Activated naive CD4-positive, alpha-beta T cell treated with anti-CD3 and anti-CD28 coated beads, Interleukin-2, amount 50 U/mL, for 72 hours (primary cell): ENCODE measurements around the gene SERP2. TPM values are rescaled to one million over a fixed set of nuclear protein-coding genes. Genes with fewer than 3 reads are reported as not detected.
"Not testable (repeated sequence)": the region's sequence is repeated elsewhere in the genome, so short reads cannot be mapped to it uniquely, and the experiment has no call there.

Source experiments
- ATAC-seq, 2 donors: fragments of 150-1000 bp; cut with Tn5 transposase; 2 replicates each; pipeline ENCODE4 v1.10.0; 2021; ENCODE audit warnings: mild to moderate bottlenecking in 2 of 2, moderate library complexity in 2 of 2
- DNase-seq, 2 donors: peaks; one replicate each; pipeline ENCODE4 v3.0.0; 2021 to 2022; ENCODE audit warnings: low spot score in 2 of 2
- H3K27ac Mint-ChIP-seq, 2 donors: one replicate each; pipeline ENCODE4 v1.8.0; 2022; ENCODE audit warnings: mild to moderate bottlenecking in 2 of 2, mixed read lengths in 2 of 2
- H3K36me3 Mint-ChIP-seq, 2 donors: one replicate each; pipeline ENCODE4 v1.8.0; 2022; ENCODE audit warnings: mixed read lengths in 2 of 2
- H3K9me3 Mint-ChIP-seq, 2 donors: one replicate each; pipeline ENCODE4 v1.8.0; 2022; ENCODE audit warnings: mixed read lengths in 2 of 2
- total RNA-seq, 2 donors: library from RNA; stranded (reverse); gene quantifications; one replicate each; pipeline ENCODE4 v1.2.3, GENCODE V29; 2022

Gene SERP2
- total RNA-seq, result 1 to 10 TPM in 1 of 2 donors, under 1 TPM in 1; 0.43 to 2.2 TPM

GRCh38 chr13:44373601-44374347 is at the start of gene SERP2:
TSS of gene SERP2 (plus strand) at chr13:44373824. CDS start at chr13:44374026, 202 bp downstream.
- peak; percentile 28 to 63 for ATAC-seq
- Mint-ChIP-seq H3K9me3 (peaks cover 0 to 5% of the 10 kb centered on the region in 2 donors), H3K27ac (peak within 1 kb of the TSS in 1 of 2 donors; percentile 8), H3K36me3 (no peaks in the 10 kb centered on the region)
- DNase-seq, result peak in 1 of 2 donors; percentile 15

DNA sequence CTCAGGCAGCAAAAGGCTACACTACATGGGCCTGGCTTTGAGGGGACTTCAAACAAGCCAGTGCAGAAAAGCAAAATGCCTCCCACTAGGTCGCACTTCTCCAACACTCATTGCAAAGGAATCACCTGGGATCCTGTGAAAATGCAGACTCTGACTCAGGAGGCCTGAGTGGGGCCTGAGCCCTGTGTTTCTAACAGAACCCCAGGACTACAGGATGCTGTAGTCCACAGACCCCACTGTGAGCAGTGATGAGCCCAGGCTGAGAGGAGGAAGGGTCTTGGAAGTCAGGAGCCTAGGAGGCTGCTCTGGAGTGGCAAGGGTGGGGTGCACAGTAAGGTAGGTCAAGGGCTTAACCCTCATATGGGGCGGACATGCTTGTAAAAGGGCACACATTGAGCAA is 46.7 kb upstream of the SERP2 start:
- Mint-ChIP-seq H3K9me3 (peaks cover 0 to 8% of the 10 kb centered on the region in 2 donors), H3K27ac (no peak overlapping the region), H3K36me3 (no peaks in the 10 kb centered on the region)
- ATAC-seq (no peak), DNase-seq (no peak)

DNA sequence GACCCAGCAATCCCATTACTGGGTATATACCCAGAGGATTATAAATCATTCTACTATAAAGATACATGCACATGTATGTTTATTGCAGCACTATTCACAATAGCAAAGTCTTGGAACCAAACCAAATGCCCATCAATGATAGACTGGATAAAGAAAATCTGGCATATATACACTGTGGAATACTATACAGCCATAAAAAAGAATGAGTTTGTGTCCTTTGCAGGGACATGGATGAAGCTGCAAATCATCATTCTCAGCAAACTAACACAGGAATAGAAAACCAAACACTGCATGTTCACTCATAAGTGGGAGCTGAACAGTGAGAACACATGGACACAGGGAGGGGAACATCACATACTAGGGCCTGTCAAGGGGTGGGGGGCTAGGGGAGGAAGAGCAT is 44.6 kb upstream of the SERP2 start:
- H3K9me3 Mint-ChIP-seq, DNase-seq, H3K36me3 Mint-ChIP-seq, H3K27ac Mint-ChIP-seq, ATAC-seq: not testable (repeated sequence)

DNA sequence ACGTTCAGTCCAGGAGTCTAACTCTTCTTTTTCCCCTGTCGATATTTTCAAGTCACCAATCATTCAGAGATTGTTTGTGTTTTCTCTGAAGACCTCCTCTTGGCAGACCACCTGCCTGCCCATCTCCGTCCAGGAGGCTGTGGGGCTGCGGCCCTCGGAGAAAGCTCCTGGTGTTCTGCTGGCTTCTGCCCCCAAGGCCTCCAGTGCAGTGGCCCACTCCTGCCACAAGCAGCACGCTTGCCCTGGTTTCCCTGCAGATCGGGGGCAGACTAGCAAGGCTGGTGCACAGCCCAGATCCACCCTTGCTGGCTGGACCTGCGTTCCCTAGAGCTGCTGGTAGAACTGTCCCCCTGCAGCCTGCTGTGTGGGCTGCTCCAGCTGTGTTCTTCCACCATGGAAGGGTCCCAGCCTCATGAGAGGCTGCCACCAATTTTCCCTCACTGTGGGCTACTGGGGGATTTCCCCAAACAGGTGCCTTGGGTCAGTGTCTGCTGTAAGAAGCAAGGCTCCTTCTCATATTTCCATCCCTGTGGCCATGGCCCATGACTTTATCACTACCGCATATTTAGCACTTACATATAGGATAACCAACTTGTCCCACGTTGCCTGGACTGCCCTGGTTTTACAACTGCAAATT is 43.6 kb upstream of the SERP2 start:
- H3K27ac Mint-ChIP-seq, result no peak overlapping the region
- H3K36me3 Mint-ChIP-seq, result no peaks in the 10 kb centered on the region
- DNase-seq (no peak), ATAC-seq (no peak)
- H3K9me3 Mint-ChIP-seq, result peaks cover 0 to 8% of the 10 kb centered on the region in 2 donors

DNA sequence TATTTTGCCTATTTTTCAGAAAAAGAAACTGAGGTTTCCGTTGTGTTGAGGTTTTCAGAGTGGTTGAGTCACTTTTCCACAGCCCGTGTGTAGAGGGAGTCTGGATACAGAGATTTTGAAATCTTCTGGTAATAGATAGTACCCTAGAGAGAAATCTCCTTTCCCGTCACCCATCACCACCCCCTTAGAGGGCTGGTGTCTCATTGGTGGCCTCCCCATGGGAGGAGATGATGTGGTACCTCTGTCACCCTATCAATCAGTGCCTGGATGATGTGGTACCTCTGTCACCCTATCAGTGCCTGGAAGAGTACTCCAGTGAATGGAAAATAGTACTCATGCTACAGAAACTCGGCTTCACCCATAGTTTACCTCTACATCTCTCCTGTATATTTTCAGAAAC is 42.2 kb upstream of the SERP2 start:
- peaks cover 0 to 8% of the 10 kb centered on the region in 2 donors for H3K9me3 Mint-ChIP-seq
- ATAC-seq, result peak; percentile 83 to 97
- H3K36me3 Mint-ChIP-seq, result no peaks in the 10 kb centered on the region
- peak overlapping the region in 1 of 2 donors; percentile 44 for H3K27ac Mint-ChIP-seq
- DNase-seq, result no peak

DNA sequence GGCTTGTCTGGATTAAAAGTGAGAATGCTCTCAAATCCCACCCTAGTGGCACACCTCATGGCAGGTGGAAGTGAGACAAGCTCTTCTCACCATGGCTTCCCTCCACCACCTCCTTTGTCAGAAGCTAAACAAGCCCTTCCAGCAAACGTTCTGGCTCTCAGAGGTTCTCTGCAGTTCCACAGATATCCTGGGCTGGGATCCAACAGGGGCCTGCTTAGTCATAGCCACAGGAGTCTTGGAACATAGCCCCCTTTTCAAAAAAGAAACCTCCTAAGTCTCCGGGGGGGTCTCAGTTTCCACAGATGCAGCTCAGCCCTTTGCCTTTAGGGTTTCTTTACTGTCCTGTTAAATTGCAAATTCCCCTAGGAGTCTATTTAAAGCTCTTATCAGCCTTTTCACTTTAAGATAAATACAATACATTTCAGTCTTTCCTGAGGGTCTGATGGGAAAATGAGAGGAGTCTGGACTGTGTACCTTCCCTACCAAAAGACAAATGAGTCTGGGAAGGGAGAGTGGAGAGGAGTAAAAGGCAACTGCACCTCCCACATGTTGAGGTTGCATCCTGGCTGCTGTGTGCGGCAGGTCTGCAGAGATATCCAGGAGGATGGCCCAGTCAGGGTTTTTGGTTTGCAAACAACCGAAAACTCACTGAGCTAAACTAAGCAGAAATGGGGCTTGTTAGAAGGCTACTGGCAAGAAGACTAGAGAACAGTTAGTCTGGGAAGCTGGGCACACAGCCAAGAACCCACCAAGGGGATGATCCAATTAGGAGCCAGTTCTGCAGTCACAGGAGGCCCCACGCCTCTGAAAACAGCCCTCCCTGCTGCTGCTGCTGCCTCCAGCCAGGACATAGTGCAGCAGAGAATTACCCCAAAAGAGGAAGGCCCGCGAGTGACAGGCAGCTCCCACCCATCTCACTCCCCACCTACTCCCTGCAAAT is 41.4 kb upstream of the SERP2 start:
- ATAC-seq (no peak), DNase-seq (no peak)
- H3K27ac Mint-ChIP-seq, result peak overlapping the region in 1 of 2 donors; percentile 44
- H3K9me3 Mint-ChIP-seq, result peaks cover 0 to 5% of the 10 kb centered on the region in 2 donors
- H3K36me3 Mint-ChIP-seq, result no peaks in the 10 kb centered on the region

DNA sequence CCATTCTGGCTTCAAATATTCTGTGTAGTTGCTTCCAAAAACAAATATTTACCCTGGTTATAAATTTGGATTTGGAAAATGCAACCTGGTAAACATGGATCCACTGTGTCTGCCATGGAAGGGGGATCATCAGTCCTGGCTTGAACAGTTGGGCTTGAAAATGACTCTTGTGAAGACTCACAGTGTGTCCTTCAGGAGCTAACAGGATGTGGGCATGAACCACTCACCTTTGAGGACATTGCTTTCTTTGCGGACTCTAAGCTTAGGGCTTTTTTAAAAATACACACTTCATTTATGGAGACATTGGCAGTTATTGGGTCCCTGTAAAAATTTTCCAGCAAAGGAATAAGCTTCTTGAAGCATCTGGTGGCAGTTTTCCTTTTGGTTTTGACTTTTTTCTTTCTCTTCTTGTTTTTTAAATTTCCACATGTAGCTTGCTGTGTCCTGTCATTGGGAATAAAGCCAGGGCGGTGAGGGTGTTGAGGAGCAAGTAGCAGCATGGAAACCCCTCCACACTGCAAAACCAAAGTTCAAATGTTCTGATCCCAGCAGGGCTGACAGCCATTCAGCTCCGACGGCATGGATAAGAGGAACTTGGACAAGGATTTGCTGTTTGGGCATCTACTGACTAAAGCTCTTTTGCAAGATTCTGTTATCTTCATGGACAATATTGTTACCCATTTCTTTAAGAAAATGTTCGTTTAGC is 39.5 kb upstream of the SERP2 start:
- ATAC-seq, result no peak
- H3K9me3 Mint-ChIP-seq, result no peaks in the 10 kb centered on the region
- H3K36me3 Mint-ChIP-seq, result no peaks in the 10 kb centered on the region
- H3K27ac Mint-ChIP-seq, result no peak overlapping the region
- DNase-seq, result no peak

DNA sequence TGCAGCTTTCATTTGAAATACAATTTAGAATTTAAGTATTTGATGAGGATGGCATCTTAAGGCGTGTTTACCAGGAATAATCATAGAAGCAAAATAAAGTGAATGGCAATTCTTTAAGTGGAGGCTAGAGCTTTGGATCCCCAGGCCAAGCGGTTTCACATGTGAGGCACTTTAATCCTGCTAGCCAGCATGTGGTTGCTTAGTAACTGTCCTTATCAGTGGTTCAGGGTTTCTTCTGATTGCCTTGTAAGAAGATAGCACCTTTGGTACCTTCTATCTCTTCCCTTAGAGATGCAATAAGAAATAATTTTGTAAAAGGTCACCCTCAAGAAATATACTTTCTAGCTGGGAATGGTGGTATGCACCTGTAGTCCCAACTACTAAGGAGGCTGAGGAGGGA is 38.9 kb upstream of the SERP2 start:
- DNase-seq, result no peak
- Mint-ChIP-seq H3K9me3 (no peaks in the 10 kb centered on the region), H3K36me3 (no peaks in the 10 kb centered on the region), H3K27ac (no peak overlapping the region)
- ATAC-seq, result no peak

- ATAC-seq (no peak), DNase-seq (no peak)
- Mint-ChIP-seq H3K9me3 (peaks cover 3 to 5% of the 10 kb centered on the region in 2 donors), H3K27ac (no peak overlapping the region), H3K36me3 (no peaks in the 10 kb centered on the region)
Measured at GRCh38 chr13:44336934-44337333, 36.7 kb upstream of the SERP2 start.

- Mint-ChIP-seq H3K9me3 (peaks cover 3 to 5% of the 10 kb centered on the region in 2 donors), H3K36me3 (no peaks in the 10 kb centered on the region), H3K27ac (no peak overlapping the region)
- ATAC-seq (peak; percentile 28 to 43), DNase-seq (no peak)
Measured at GRCh38 chr13:44337581-44337980, 36.0 kb upstream of the SERP2 start.

DNA sequence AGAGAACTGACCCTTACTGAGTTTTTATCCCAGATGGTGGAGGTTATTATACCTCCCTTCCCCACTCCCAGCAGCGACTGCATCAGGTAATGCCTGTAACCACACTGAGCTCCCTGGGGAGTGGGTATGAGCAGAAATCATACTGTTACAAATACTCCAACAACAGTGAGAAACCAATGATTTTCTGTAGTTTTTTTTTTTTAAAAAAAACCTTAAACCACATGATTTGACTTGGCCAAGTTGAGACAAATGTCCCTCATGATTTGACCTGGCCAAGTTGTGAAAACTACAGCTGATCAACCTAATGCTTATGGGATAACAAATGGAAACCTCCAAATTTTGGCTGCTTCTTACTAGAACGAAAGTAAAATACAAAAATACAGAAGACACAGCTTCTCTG is 33.1 kb upstream of the SERP2 start:
- ATAC-seq, result no peak

GRCh38 chr13:44342741-44343140 is 30.9 kb upstream of the SERP2 start:
- H3K36me3 Mint-ChIP-seq, result no peaks in the 10 kb centered on the region
- no peak overlapping the region for H3K27ac Mint-ChIP-seq

More for the DNA sequence above, 33.1 kb upstream of the SERP2 start:
- no peak overlapping the region for H3K27ac Mint-ChIP-seq
- H3K9me3 Mint-ChIP-seq, result peaks cover 3 to 5% of the 10 kb centered on the region in 2 donors
- no peaks in the 10 kb centered on the region for H3K36me3 Mint-ChIP-seq
- DNase-seq, result no peak

GRCh38 chr13:44346534-44346933 is 27.1 kb upstream of the SERP2 start:
- DNase-seq, result no peak
- H3K9me3 Mint-ChIP-seq, result no peaks in the 10 kb centered on the region
- no peaks in the 10 kb centered on the region for H3K36me3 Mint-ChIP-seq
- ATAC-seq, result no peak
- H3K27ac Mint-ChIP-seq, result no peak overlapping the region

More at GRCh38 chr13:44342741-44343140, 30.9 kb upstream of the SERP2 start:
- DNase-seq, result no peak
- no peak for ATAC-seq
- peaks cover 3 to 5% of the 10 kb centered on the region in 2 donors for H3K9me3 Mint-ChIP-seq

GRCh38 chr13:44347301-44347700 is 26.3 kb upstream of the SERP2 start:
- Mint-ChIP-seq H3K36me3 (no peaks in the 10 kb centered on the region), H3K9me3 (no peaks in the 10 kb centered on the region), H3K27ac (no peak overlapping the region)
- no peak for ATAC-seq
- no peak for DNase-seq

DNA sequence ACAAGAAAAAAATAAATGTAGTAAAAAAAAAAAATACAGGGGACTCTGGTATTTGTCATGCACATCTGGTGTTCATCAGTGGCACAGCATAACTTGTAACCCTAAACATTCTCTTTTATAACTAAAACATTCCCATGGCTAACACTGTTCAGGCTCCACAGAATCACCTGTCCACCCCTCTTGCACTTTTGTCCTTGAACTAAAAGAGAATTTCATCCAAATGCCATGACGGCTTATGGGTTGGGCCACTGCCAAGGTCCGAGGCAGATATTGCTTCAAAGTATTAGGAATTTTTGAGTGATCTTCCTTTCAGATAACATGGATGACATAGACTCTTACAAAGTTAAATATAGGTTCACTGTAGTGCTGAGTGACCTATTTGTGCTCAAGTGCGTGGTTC is 25.7 kb upstream of the SERP2 start:
- no peak overlapping the region for H3K27ac Mint-ChIP-seq
- no peaks in the 10 kb centered on the region for H3K9me3 Mint-ChIP-seq
- DNase-seq, result no peak
- H3K36me3 Mint-ChIP-seq, result no peaks in the 10 kb centered on the region
- ATAC-seq, result no peak

GRCh38 chr13:44350775-44351504 is 22.7 kb upstream of the SERP2 start:
- peak overlapping the region in 1 of 2 donors; percentile 25 for H3K27ac Mint-ChIP-seq
- H3K36me3 Mint-ChIP-seq, result no peaks in the 10 kb centered on the region
- H3K9me3 Mint-ChIP-seq, result no peaks in the 10 kb centered on the region
- DNase-seq (no peak), ATAC-seq (no peak)
